Progenitor cell of endocrine pancreas (in vitro differentiated cells): ENCODE data around the gene GOLGA8B. TPM values are rescaled to one million over a fixed set of nuclear protein-coding genes. Genes with fewer than 3 reads are reported as not detected.
"Not testable (repeated sequence)": the region's sequence is repeated elsewhere in the genome, so short reads cannot be mapped to it uniquely, and the experiment has no call there.

Experiments used
- DNase-seq: peaks from one replicate; pipeline ENCODE4 v3.0.0; 2021; ENCODE audit warnings: low spot score; ENCODE audit not compliant: unreplicated experiment
- H3K27ac Mint-ChIP-seq: 2 replicates; pipeline ENCODE4 v1.8.0; 2021; ENCODE audit warnings: mild to moderate bottlenecking, moderate library complexity, mixed read lengths
- H3K27me3 Mint-ChIP-seq: 2 replicates; pipeline ENCODE4 v1.8.0; 2021; ENCODE audit warnings: mixed read lengths
- H3K36me3 Mint-ChIP-seq: 2 replicates; pipeline ENCODE4 v1.8.0; 2022; ENCODE audit warnings: mixed read lengths; ENCODE audit not compliant: insufficient read depth
- H3K4me1 Mint-ChIP-seq: 2 replicates; pipeline ENCODE4 v1.8.0; 2021; ENCODE audit warnings: low read depth, mixed read lengths
- H3K4me3 Mint-ChIP-seq: 2 replicates; pipeline ENCODE4 v1.8.0; 2021; ENCODE audit warnings: low read depth, mild to moderate bottlenecking, moderate library complexity, mixed read lengths
- H3K9me3 Mint-ChIP-seq: 2 replicates; pipeline ENCODE4 v1.8.0; 2021; ENCODE audit warnings: low read depth, mixed read lengths
- CTCF ChIP-seq: fragments of 200-600 bp; sonication (generic); IDR thresholded peaks from one replicate; pipeline ENCODE4 v1.5.0; 2021; ENCODE audit warnings: antibody characterized with exemption, mild to moderate bottlenecking; ENCODE audit not compliant: unreplicated experiment
- total RNA-seq: library from RNA; stranded (reverse); gene quantifications from 2 replicates; pipeline ENCODE4 v1.2.1, GENCODE V29; 2021

The GOLGA8B gene
- total RNA-seq, 1 donor from 2014 or later: 104 TPM

GRCh38 chr15:34598799-34599585, 15.5 kb upstream of the GOLGA8B start:
- Mint-ChIP-seq H3K27me3 (peaks cover 59% of the 10 kb centered on the region), H3K9me3 (no peaks in the 10 kb centered on the region), H3K4me1 (no peaks in the 10 kb centered on the region), H3K27ac (no peak overlapping the region), H3K36me3 (no peaks in the 10 kb centered on the region), H3K4me3 (no peak overlapping the region)
- no peak for DNase-seq
- TF ChIP-seq CTCF: no peak

GRCh38 chr15:34597316-34597715, 13.9 kb upstream of the GOLGA8B start:
- no peak for TF ChIP-seq CTCF
- H3K4me3 Mint-ChIP-seq: no peak overlapping the region
- no peaks in the 10 kb centered on the region for H3K4me1 Mint-ChIP-seq
- no peaks in the 10 kb centered on the region for H3K36me3 Mint-ChIP-seq
- H3K27ac Mint-ChIP-seq: no peak overlapping the region
- no peak for DNase-seq
- no peaks in the 10 kb centered on the region for H3K9me3 Mint-ChIP-seq
- H3K27me3 Mint-ChIP-seq: peaks cover 48% of the 10 kb centered on the region

- H3K27ac Mint-ChIP-seq: no peak overlapping the region
- H3K9me3 Mint-ChIP-seq: no peaks in the 10 kb centered on the region
- no peaks in the 10 kb centered on the region for H3K36me3 Mint-ChIP-seq
- no peak for DNase-seq
- no peaks in the 10 kb centered on the region for H3K4me1 Mint-ChIP-seq
- no peak for TF ChIP-seq CTCF
- H3K27me3 Mint-ChIP-seq: peaks cover 38% of the 10 kb centered on the region
- H3K4me3 Mint-ChIP-seq: no peak overlapping the region
These were observed 10.9 kb upstream of the GOLGA8B start for GRCh38 chr15:34594361-34594760.

- TF ChIP-seq CTCF: no peak
- H3K9me3 Mint-ChIP-seq: no peaks in the 10 kb centered on the region
- H3K27me3 Mint-ChIP-seq: peaks cover 32% of the 10 kb centered on the region
- DNase-seq: no peak
- H3K4me1 Mint-ChIP-seq: peaks cover 2% of the 10 kb centered on the region
- no peaks in the 10 kb centered on the region for H3K36me3 Mint-ChIP-seq
- no peak overlapping the region for H3K27ac Mint-ChIP-seq
- H3K4me3 Mint-ChIP-seq: no peak overlapping the region
These were observed 7.9 kb upstream of the GOLGA8B start for GRCh38 chr15:34591306-34591705.

- H3K27ac Mint-ChIP-seq: peak overlapping the region; percentile 87
- no peak for DNase-seq
- no peaks in the 10 kb centered on the region for H3K36me3 Mint-ChIP-seq
- peak; percentile 78 for TF ChIP-seq CTCF
- H3K4me1 Mint-ChIP-seq: peaks cover 2% of the 10 kb centered on the region
- no peaks in the 10 kb centered on the region for H3K9me3 Mint-ChIP-seq
- H3K4me3 Mint-ChIP-seq: peak overlapping the region; percentile 46
- H3K27me3 Mint-ChIP-seq: peaks cover 50% of the 10 kb centered on the region
These were observed 4.7 kb upstream of the GOLGA8B start for GRCh38 chr15:34588046-34588674.

- not testable (repeated sequence) for H3K9me3 Mint-ChIP-seq, DNase-seq, H3K36me3 Mint-ChIP-seq, H3K27ac Mint-ChIP-seq, H3K4me3 Mint-ChIP-seq
- peaks cover 37% of the 10 kb centered on the region for H3K27me3 Mint-ChIP-seq
- peaks cover 14% of the 10 kb centered on the region for H3K4me1 Mint-ChIP-seq
These were observed 2.5 kb upstream of the GOLGA8B start for GRCh38 chr15:34585966-34586365.
